Erythroblast (primary cell): Measurements from ENCODE around the gene SPAM1.

Experiments
- GATA1 ChIP-seq: IDR thresholded peaks from 2 replicates; pipeline ENCODE4 v1.6.1; 2011; ENCODE audit warnings: low read depth, mild to moderate bottlenecking, control low read depth, low read length, moderate library complexity
- POLR2A ChIP-seq: IDR thresholded peaks from 2 replicates; pipeline ENCODE4 v1.6.1; 2011; ENCODE audit warnings: mild to moderate bottlenecking, low read length

DNA sequence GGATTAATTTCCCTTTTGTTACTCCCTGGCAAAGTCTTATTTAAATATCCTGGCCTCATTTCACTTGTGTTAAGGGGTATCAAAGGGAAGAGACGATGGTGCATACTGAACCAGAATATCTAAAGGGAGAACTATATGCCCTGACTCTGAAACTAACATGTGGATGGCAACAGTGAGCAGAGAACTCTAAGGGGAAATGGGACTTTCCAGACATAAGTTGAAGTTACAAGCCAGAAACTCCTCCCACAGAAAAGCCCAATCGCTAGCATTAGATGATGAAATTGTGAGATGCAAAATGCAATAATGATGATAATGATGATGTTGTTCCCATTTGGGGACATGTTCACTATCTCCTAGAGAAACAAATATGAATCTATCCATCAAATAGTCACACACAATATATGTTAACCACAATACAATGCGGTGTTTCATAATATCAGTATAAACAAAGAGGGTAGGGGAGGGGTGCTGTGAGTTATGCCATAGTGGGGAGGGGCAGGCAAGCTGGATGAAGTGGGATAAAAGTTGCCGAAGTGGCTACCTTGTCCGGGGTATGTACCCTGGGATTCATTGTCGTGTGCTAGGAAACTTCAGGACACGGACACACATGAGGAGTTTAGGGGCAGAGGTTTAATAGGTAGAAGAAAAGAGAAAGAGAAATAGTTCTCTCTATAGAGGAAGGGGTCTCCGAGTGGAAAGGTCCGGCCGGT lies 70.7 kb downstream of the SPAM1 start:
- no peak for TF ChIP-seq POLR2A
- no peak for TF ChIP-seq GATA1
